GM12874 (cell line): ENCODE measurements around the gene PRKCZ.

Experiments used
- TF ChIP-seq, protein P1 (sequence below): IDR thresholded peaks from 2 replicates; pipeline ENCODE4 v1.5.1; 2011; ENCODE audit warnings: low read depth, mild to moderate bottlenecking, control low read depth, low read length, moderate library complexity; ENCODE audit not compliant: insufficient read depth

Gene PRKCZ

DNA sequence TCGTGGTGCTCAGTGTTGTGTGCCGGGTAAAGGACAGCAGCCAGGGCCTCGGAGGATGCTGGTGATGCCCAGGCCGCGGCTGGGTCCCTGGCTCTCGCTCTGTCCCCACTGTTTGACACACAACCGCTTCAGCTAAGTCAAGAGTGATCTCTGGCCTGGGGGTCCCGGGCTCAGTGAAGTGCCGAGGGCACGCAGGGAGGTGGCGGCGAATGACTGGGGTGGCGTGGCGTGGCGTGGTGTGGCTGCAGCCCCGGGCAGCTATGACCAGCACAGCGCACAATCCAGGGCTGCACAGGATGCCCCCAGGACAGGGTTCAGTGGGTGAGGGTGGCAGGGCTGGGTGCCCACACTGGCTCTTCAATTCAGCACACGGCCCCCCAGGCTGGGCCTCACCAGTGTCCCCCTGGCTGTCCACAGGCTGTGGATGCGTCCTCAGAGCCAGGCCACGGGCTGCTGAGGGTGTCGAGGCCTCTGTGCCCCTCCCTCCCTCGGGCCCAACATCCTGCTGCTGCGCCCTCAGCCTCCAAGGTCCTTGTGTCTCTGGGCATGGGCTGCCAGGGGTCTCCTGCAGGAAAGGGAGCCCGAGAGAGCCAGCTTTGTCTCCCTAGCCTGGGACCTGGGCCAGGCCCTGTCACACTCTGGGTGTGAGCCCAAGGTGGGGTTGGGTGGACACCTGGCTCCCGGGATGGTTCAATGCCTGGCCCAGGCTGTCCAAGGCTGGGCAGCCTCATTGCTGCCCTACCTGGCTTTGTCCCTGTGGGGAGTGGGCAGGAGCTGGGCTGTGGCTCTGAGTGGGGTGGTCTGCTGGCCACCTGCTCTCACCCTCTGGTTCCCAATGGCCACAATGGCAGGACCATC, 165.9 kb downstream of the PRKCZ start:
- TF ChIP-seq, protein P1, sequence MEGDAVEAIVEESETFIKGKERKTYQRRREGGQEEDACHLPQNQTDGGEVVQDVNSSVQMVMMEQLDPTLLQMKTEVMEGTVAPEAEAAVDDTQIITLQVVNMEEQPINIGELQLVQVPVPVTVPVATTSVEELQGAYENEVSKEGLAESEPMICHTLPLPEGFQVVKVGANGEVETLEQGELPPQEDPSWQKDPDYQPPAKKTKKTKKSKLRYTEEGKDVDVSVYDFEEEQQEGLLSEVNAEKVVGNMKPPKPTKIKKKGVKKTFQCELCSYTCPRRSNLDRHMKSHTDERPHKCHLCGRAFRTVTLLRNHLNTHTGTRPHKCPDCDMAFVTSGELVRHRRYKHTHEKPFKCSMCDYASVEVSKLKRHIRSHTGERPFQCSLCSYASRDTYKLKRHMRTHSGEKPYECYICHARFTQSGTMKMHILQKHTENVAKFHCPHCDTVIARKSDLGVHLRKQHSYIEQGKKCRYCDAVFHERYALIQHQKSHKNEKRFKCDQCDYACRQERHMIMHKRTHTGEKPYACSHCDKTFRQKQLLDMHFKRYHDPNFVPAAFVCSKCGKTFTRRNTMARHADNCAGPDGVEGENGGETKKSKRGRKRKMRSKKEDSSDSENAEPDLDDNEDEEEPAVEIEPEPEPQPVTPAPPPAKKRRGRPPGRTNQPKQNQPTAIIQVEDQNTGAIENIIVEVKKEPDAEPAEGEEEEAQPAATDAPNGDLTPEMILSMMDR = no peak

DNA sequence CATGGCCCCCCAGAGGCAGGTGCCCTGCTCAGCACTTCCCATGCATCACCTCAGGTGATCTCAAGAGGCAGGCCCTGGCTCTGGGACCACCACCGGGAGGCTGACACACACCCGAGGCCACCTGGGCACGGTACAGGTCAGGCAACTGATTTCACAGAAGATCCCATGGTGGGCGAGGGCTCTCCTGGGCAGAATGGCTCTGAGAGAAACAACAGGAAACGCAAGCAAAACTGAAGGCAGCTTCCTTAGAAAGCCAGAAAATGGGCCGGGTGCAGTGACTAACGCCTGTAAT, 166.5 kb downstream of the PRKCZ start:
- TF ChIP-seq, protein P1 = no peak

DNA sequence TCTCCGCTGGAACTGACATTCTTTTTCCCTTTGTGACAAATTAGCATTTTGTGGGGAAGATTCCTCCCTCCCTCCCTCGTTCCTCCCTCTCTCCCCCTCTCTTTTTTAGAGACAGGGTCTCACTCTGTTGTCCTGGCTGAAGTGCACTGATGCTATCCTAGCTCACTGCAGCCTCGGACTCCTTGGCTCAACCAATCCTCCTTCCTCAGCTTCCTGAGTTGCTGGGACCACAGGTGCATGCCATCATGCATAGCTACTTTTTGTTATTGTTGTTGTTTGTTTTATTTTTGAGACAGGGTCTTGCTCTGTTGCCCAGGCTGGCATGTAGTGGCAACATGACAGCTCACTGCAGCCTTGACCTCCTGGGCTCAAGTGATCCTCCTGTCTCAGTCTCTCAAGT, 171.1 kb downstream of the PRKCZ start:
- TF ChIP-seq, protein P1 = no peak

DNA sequence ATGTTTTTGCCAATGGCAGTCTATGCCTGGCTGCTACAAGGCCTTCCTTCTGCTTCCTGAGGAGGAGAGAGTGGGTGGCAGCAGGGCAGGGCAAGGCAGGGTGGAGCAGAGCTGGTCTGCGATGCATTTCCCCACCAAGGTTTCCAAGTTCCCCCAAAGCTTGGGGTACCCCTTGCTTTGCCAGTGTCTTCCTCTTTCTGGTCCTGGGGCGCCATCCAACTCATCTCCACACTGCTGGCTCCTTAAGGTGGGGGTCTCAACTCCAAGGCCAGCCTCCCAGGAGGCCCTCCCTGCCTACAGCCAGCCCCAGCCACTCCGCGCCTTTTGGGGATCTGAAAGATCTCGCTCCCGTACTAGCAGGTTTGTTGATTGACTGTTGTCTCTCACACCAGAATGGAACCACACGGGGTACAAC, 174.0 kb downstream of the PRKCZ start:
- TF ChIP-seq, protein P1 = no peak

DNA sequence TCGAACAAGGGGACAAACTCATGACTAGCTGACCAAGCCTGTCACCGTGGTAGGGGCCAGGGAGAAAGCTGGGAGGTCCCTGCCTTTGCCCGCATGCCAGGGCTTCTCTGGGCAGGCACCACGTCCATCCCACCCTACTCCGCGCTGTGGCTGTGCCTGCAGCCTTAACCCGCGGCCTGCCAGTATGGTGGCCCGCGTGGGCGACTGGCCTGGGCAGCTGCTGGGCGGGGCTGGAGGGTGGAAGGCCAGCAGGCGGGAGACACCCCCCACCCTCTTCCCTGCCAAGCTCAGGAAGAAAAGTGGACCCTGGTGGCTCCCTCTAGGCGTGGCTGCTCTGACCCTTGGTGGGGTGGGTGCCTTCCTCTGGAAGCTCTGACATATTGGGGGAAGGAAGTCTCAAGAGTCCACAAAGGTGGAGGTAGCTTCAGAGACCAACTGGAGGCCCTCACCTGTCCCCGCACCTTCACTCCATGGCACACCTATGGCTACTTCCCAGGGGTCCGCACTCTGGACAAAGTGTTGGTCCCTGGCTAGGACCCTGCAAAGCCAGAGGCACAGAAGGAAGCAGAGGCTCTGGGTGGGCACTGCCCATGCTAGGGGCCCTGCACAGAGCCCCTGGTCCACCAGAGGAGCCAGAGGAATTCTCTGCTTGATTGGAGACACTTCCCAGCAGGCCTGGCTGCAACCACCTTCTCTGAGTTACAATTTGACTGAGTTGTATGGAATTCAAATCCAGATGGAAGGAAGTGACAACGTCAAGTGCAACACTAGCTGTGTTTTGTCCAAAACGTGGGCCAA, 174.6 kb downstream of the PRKCZ start:
- TF ChIP-seq, protein P1 = no peak

DNA sequence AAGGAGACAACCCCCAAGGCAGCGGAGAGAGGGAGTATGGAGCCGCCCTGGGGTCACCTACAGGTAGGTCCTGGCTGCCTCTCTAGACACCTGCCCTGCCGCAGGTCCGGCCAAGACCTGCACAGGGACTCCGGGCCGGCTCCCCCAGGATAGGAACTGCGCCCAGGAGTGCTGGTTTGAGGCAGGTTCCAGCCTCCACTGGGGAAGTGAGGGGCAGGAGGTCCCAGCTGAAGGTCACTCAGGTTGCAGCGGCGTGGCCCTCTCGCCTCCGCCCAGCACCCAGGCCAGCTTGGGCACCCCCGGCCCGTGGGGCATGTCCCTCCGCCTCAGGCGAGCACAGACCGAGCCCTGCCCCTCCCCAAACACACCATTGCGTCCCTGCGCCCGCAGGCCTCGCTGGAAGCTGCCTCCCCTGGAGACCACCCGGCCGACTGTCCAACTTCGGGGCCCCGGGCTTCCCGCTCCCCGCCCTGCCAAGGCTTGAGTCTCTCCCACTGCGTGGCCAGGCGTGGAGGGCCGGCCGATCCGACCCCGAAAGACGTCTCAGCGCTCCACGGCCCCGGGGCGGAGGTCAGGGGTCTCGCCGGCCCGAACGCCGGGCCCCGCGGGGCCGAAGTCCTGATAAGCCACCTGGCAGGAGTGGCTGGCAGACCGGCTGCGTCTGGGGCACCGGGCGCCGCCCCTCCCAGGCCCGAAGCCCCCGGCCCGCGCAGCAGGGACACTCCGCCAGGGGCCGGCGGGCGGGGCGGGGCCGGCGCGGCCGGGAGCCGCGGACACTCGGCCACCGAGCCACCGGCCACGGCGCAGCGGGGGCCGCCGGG, 176.5 kb downstream of the PRKCZ start:
- TF ChIP-seq, protein P1 = no peak
